Measurements from ENCODE around the gene SGMS1.
"Not testable (repeated sequence)": the region's sequence is repeated elsewhere in the genome, so short reads cannot be mapped to it uniquely, and the experiment has no call there.

The SGMS1 gene

DNA sequence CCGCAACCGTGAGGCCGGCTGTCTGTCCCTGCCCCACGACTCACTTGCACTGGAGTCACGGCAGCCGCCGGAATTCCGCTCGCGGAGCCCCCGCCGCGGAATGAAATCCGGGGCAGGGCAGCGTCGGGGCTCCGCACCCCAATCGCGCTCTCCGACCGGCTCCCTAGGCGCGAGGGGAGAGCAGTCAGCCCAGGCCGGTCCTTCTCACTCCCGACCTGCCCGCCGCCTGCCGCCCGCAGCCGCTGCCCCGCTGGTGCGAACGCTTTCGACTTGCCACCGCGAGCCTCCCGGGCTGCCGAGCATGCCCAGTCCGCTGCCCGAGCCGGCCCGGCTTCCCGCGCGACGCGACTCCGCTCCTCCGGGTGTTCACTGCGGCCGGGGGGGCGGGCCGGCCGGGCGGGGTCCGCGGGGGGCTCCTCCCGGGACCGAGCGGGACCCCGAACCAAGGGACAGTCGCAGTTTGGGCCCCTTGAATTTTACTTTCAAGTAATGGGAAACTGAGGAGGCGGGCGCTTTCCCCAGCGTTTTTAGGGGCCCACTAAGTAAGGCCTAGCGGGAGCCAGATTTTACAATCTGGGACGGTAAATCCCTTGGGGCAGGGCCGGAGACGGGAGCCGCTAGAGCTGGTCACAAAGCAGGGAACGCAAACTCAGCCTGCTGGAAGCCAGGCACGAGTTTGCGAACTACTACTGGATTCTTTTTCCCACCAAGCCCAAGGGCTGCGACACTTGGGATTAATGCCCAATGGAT is at the start of gene SGMS1:
TSS of gene SGMS1 (minus strand) at position 294 of the 750 bp plus-strand sequence. CDS start 279,842 bp downstream, outside the sequence.
- peak; percentile 74 for DNase-seq (ENCODE audit: low spot score)

DNA sequence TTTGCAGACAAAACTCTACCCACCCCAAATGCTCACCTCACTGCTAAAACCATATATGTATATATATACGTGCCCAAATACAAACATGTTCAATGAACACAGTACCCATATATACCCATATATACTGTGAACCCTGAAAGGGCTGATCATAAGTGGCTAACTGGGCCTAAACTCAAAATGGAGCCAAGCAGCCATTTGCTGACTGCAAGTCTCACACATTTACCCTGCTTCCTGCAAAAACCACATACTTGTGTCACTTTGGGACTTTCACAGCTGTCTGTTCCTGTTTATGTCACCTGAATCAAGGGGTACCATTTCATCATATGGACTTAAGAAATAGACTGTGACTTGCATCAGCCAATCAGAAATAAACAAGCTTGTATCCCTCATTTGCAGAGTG is 48.4 kb upstream of the SGMS1 start:
- DNase-seq (ENCODE audit: low spot score), result not testable (repeated sequence)

DNA sequence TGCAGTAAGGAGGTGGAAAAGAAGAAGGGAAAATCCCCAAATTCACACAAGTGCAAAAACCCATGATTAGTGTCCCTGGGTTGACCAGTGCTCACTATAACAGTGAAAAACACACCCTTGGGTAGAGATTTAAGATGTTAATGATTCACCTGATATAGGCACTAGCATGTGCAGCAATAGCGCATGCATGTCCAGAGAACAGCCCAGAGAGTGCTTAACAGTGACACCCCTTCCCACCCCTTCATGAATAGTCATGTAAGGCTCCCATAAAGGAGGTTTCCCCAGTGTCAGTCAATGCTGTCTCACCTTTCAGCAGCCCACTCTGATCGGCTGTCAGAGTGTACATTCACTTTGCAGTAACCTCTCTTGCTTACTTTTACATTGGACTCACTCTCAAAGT is 47.9 kb upstream of the SGMS1 start:
- not testable (repeated sequence) for DNase-seq (ENCODE audit: low spot score)

DNA sequence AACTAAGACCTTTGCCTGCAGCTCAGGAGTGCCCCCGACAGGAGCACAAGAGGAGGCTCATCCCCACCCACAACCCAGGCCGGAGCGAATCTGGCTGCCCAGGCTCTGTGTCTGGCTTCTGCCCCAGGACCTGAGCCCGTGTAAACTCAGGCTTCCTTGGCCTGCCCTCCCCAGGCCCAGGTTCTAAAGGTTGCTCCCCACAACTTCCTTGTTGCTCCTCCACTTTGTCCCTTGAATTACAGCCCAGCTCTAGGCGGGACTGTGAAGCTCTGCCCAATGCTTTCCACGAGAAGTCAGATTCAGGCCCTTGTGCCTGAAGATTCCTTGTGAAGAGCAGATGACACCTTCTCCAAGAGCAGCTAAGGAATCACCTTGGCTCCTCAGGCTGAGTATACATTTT is 46.2 kb upstream of the SGMS1 start:
- DNase-seq (ENCODE audit: low spot score), result not testable (repeated sequence)

DNA sequence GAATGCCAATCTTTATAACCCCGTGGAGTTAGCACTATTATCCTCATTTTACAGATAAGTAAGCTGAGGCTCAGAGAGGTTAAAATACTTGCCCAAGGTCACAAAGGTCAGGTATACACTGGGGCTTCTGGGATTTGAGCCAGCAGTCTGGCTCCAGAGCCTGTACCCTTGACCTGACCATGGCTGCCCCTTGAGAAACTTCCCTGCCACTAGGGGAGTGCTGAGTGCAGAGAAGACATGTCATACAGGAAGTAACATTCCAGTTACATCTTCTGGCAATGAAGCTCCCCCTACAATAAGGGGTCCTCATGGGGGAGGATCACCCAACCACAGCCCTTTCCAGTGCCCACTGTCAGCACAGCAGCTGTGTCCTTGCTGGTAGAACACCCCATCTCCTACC is 43.6 kb upstream of the SGMS1 start:
- DNase-seq (ENCODE audit: low spot score), result not testable (repeated sequence)

DNA sequence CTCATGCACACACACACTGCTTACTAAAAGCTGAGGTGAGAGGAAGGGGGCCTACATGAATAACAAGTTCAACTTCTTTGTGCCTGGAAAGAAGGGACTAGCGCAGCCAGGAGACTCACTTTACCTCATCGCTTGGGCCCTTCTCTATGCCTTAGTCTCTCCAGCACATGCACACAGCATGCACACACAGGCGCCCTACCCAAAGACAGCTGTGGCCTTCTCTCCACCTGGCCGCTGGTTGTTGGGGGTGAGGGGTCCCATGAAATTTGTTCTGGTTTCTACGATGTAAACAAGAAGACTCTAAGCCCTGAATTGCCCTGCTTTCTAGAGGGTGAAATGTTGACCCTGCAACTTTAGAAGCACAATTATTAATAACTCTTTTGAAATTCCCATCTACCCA is 38.7 kb upstream of the SGMS1 start:
- not testable (repeated sequence) for DNase-seq (ENCODE audit: low spot score)

DNA sequence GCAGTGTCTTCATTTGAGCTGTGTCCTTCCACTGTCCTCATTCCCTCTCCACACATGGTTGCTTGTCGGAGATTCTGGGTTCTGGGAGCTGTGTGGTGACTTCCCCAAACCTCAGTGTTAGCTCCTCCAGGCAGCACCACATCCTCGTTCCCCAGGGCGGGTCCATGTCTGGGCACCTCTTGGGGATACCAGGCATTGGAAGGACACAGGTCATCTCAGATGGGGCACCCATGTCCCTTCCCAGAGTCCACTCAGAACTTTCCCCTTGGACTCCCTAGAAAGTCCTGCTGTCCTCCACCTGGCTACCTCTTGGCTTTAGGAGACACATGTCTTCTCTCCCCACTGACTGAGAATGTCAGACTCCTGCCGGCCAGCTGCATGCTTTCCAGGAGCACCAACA is 37.8 kb upstream of the SGMS1 start:
- not testable (repeated sequence) for DNase-seq (ENCODE audit: low spot score)

DNA sequence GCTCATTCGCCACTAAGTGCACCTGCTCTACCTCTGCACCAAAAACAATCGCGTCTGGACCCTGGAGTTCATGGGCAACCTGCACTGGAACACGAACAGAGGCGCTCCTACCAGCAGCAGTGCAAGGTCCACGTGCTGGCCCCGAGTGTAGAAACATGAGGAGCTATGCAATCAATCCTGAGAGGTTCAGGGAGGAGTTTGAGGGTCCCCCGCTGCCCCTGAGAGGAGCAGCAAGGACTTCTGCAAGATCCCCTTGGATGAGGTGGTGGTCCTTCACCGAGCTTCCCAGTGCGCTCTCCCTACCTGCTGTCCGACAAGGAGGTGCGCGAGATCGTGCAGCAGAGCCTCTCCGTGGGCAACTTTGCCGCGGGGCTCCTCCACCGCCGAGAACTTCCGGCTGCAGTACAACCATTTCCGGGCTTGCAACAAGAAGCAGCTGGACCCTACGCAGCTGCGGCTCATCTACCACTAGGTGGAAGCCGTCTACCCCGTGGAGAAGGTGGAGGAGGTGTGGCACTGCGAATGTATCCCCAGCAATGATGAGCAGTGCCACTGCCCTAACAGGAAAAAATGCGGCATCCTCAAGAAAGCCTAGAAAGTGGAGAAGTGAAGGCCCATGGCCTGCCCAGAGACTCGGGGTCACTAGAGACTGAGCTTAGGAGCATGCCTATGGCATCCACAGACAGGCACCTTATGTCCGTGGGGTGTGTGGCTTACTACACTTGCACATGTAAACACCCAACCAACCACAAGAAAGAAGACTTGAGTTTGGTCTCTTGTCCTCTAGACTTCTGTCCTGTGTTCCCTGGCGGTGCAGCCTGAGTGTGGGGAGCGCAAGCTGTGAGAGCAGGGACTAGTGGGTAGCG is 36.3 kb upstream of the SGMS1 start:
- peak; percentile 21 for DNase-seq (ENCODE audit: low spot score)

DNA sequence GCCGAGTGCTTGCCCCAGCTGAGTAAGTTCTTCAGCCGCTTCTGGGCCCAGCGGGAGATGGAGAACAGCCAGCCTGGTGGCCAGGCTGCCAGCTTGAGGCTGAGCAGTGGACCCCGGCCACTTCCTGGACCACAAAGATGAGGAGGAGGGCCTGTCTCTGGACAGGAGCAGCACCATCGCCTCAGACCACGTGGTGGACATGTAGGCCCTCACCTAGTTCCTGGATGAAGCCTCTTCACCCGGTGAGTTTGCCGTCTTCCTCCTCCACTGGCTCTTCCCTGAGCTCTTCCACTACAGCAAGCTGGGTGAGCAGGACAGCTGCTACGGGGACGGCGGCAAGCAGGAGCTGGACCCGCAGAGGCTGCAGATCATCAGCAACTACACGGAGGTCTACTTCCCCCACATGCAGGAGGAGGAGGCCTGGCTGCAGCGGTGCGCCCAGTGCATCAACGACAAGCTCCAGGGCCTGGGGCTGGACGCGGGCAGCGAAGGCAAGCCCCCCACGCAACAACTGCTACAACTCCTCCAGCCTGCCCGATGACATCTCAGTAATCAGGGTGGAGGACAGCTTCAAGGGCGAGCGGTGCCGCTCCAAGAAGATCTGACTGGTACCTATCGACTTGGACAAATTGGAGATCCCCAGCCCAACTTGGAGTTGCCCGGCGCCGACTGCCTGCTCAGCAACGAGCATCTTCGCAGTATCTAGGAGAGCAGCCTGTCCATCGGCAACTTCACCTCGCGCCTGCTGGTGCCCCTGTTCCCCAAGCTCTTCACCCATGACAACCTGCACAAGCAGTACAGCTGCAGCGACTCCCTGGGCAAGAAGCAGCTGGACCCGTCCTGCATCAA is 35.5 kb upstream of the SGMS1 start:
- not testable (repeated sequence) for DNase-seq (ENCODE audit: low spot score)

DNA sequence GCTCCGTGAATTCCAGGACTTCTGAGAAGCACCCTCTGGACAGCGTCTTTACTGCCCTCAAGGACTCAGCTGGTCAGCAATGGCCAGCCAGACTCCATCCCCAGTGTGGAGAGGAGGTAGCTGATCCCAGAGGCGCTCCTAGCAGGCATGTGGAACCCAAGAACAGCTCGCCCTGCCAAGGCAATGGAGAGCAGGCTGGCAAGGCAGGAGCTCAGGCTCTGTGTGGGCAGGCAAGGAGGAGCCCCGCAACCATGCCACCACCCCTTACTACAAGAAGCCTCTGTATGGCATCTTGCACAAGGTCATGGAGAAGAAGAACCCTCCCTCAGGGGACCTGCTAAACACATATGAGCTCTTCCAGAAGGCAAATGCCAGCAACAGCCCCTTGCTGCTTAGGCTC is 34.4 kb upstream of the SGMS1 start:
- no peak for DNase-seq (ENCODE audit: low spot score)

DNA sequence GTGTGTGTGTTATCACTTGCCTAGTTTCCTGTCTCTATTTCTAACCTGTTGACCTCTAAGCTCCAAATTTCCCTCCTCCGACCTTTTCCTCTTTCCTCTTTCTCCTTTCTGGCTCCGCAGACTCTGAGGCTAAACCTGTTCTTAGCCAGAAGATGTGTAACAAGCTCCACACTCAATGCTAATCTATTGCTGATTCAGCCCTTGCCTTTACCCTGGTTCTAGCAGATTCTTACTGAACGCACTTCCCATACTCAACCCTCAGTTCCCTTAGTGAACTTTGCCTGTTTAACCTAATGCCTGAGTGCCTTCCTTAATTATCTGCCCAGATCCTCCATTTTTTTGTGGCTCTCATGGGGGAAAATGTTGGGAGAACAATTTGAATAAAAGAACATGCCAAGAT is 30.0 kb upstream of the SGMS1 start:
- no peak for DNase-seq (ENCODE audit: low spot score)

DNA sequence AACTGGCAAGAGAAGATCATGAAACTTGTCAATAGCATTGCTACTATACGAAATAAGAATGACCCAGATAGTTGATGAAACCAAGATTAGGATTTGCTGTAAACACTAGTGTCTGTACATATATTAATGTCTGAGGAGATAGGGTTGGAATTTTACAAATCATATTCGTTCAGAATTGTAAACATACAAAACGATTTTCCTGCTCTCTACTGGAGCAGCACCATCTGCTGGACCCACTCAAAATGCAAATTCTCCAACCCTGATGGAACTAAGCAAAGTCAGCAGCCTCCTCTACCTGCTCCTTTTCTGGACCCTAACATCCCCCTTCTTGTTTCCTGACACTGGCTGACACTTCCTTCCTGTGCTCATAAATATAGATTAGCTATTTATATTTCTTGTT is 29.4 kb upstream of the SGMS1 start:
- peak; percentile 72 for DNase-seq (ENCODE audit: low spot score)

DNA sequence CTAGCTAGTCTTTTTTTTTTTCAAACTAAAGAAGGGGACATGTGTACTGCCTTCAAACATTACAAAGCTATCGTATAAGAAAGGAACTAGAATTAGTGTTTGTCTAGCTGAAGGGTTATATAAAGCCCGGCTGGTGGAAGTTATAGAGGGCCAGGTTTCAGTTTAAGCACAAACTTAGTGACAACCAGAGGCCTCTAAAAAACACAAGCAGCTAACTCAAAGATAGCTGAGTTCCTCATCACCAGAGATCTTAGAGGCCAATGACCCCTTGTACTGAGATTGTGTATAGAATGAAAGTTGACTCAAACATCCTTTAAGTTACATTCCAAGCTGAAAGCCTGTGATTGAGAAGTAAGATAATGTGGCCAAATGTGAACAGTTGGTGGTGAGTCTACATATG is 28.1 kb upstream of the SGMS1 start:
- DNase-seq (ENCODE audit: low spot score), result no peak

DNA sequence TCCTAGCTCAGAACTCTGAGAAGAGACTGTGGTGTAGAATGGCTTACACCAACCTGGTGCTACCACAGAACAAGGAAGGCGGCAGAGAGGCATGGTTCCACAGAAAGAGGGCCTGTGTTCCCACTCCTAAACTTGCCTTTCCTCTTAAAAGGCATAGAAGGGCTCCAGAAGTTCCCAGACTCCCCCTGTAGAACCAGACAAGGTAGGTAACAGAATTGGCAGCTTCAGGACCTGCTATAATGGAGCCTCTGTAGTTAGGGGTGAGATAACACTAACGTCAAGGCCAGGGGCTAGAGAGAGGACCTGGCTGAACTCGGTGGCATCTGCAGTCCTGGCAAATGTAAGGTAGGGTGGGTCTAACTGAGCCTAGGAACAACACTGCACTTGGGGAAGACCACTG is 26.7 kb upstream of the SGMS1 start:
- DNase-seq (ENCODE audit: low spot score), result no peak

DNA sequence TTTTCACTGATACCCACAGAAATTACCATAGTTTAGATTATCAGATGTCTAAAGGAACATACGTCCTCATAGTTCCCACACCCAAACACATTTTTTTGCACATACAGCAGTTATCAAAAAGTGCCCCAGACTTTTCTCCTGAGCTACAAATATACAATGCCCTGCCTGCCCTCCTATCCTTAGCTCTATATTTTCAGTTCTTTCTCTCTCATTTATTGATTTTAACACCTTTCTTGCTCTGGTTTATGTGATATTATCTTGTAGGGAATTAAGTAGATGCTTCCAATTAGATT is 25.1 kb upstream of the SGMS1 start:
- no peak for DNase-seq (ENCODE audit: low spot score)

DNA sequence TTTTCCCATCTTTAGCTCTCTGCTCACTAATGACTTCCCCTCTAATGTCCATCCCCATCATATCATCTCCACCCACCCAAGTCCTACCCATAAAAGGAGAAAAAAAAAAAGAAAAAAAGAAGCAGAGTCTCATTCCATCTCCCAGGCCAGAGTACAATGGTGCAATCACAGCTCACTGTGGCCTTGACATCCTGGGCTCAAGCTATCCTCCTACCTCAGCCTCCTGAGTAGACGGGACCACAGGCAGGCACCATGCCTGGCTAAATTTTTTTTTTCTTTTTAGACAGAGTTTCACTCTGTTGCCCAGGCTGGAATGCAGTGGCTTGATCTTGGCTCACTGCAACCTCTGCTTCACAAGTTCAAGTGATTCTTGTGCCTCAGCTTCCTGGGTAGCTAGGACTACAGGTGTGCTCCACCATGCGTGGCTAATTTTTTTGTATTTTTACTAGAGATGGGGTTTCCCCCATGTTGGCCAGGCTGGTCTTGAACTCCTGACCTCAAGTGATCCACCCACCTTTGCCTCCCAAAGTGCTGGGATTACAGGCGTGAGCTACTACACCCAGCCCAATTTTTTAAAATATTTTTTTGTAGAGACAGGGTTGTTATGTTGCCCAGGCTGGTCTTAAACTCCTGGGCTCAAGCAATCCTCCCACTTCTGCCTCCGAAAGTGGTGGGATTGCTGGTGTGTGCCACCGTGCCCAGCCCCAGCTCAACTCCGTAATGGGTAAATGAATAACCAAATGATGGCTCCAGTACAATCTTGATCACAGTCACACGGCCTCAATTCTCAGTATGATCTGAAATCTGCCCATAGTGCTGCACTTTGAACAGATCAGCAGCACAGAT is 24.6 kb upstream of the SGMS1 start:
- no peak for DNase-seq (ENCODE audit: low spot score)

DNA sequence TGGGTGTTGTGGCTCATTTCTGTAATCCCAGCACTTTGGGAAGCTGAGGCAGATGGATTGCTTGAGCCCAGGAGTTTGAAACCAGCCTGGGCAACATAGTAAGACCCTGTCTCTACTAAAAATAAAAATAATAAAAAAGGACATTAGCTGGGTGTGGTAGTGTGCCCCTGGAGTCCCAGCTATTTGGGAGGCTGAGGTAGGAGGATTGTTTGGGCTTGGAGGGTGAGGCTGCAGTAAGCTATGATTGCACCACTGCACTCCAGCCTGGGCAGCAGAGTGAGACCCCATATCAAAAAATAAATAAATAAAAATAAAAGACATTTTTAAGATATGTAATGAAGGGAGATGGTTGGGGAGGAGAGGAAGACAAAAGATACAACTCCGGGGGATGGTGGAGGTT is 23.6 kb upstream of the SGMS1 start:
- not testable (repeated sequence) for DNase-seq (ENCODE audit: low spot score)

DNA sequence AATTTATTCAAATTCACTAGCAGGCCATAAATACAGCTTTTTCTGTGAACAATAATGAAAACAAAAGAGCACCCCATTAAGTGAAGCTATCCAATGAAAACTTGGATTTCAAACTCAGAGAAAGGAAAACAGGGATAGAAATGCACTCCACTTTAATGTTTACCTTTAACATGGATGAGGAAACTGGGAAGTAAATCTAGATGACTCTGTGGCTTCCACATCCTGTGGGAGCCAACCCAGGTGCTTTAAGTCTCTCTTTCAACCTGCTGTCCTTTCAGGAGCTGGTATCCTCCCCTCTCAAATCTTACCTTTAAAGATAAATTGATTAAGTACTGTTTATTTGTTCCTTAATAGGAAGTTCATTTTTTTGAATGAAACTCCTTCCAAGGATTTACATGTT is 21.5 kb upstream of the SGMS1 start:
- DNase-seq (ENCODE audit: low spot score), result no peak

DNA sequence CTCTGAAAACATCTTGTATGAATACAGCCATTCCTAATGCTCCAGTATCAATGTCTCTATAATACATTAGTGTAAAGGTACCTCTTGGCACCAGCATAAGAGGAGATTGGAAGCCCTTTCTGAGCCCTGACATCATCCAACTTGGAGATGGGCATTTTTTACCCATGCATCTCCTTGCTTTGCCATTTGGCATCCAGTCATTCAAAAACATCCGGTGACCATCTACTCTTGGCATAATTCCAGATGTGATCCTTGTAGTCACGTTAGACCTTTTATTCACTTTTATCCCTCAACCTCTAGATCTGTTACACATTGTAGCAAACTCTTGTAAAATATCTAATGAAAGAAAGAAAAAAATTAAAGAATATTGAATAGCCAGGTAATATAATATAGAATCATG is 17.9 kb upstream of the SGMS1 start:
- DNase-seq (ENCODE audit: low spot score), result no peak

DNA sequence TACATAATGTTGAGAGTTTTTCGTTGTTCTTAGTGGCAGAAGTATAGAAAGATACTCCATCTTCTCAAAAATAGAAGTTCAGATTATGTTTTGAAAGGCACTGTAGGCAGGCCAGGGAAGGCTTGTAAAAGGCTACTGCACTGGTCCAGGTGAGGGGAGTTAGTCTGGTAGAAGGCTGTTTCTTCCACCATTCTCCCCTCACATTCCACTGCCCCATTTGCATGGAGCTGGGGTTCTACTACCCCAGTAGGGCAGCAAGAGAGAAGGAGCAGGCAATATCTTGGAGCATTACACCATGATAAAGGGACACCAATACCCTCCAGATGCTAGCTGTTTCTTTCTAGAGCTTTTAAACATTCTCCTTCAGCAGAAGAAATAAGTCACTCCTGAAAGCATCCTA is 16.5 kb upstream of the SGMS1 start:
- DNase-seq (ENCODE audit: low spot score), result no peak
